Measurements from ENCODE around the gene MADD. TPM values are rescaled to one million over a fixed set of nuclear protein-coding genes. Genes with fewer than 3 reads are reported as not detected.

MADD gene
- total and polyA plus RNA-seq, 10 of the 15 experiments (the other 5 are each of a cell fraction or from before 2014, with no cell fraction given): 0.47 to 35.4 (median 17.6) TPM

GRCh38 chr11:47332303-47332711 is 62.4 kb downstream of the MADD start (continued):
- TF ChIP-seq PRDM15 (CRISPR knock-in tag; IDR thresholded peaks at IDR 0.05) (no peak), ESRRA (IDR thresholded peaks at IDR 0.05; ENCODE audit: low read length) (no peak), CBFB (IDR thresholded peaks at IDR 0.05; ENCODE audit: low read depth) (no peak), SREBF1 (IDR thresholded peaks at IDR 0.05; ENCODE audit: low read length) (no peak), RFX5 (IDR thresholded peaks at IDR 0.05; ENCODE audit: low read depth, low read length) (no peak), PAX5 (IDR thresholded peaks at IDR 0.05; ENCODE audit: borderline replicate concordance, low read depth, low read length) (no peak), NFXL1 (IDR thresholded peaks at IDR 0.05; ENCODE audit: borderline replicate concordance) (no peak), HDGF (IDR thresholded peaks at IDR 0.05) (no peak), WRNIP1 (IDR thresholded peaks at IDR 0.05; ENCODE audit: borderline replicate concordance, low read depth, low read length) (no peak)

- Histone ChIP-seq H3K4me3 (no peak overlapping the region), H3K27ac (ENCODE audit: control insufficient read depth, insufficient read depth) (no peak overlapping the region), H3K9me3 (replicated peaks; ENCODE audit: control insufficient read depth, insufficient read depth, low read length) (no peaks in the 10 kb centered on the region), H3K9ac (ENCODE audit: control insufficient read depth, insufficient read depth, low read length) (no peak overlapping the region), H3K36me3 (ENCODE audit: control insufficient read depth in 2 of 2, insufficient read depth in 2 of 2, low read length in 1 of 2) (peaks cover 2 to 8% of the 10 kb centered on the region in 2 experiments), H3K4me1 (ENCODE audit: control insufficient read depth, insufficient read depth, low read length) (peaks cover 10% of the 10 kb centered on the region), H4K20me1 (ENCODE audit: control insufficient read depth, insufficient read depth) (no peaks in the 10 kb centered on the region), H3K27me3 (replicated peaks in 1 of 2; ENCODE audit: control insufficient read depth in 2 of 2, insufficient read depth in 2 of 2, low read length in 1 of 2) (no peaks in the 10 kb centered on the region), H2AFZ (ENCODE audit: control insufficient read depth, low read depth, low read length) (no peak overlapping the region), H3K4me2 (ENCODE audit: control insufficient read depth, insufficient read depth) (no peak overlapping the region), H3K79me2 (ENCODE audit: control insufficient read depth, insufficient read depth, low read length) (no peaks in the 10 kb centered on the region)
- intact Hi-C loops (cut with micrococcal nuclease; ENCODE audit: unreplicated experiment): no loop called here
- FAIRE-seq: no peak
- BruUV-seq (replicated peaks): no TSS peak
- CTCF ChIA-PET: interaction anchor here (1.2 to 2.1 kb wide), 2 partner anchors 11 to 41 kb away, joined by 3 to 8 read pairs; no protein-coding TSS in a partner anchor
- POLR2A ChIA-PET: interaction anchor here (1.0 kb wide), 1 partner anchor 11 kb away, joined by 3 read pairs; no protein-coding TSS in a partner anchor
- in situ Hi-C loops (cut with MboI): no loop called here
- no peak for ATAC-seq
- RAD21 ChIA-PET (ENCODE audit: unreplicated experiment): no interaction called here
- no peak for DNase-seq (ENCODE audit: low read depth, low spot score)
- 86% methylated on average over 19 of the region's 20 CpGs for WGBS (ENCODE audit: insufficient coverage, insufficient replicate concordance, low lambda C conversion rate, missing lambda C conversion rate)
- SMC1A ChIA-PET (ENCODE audit: uncharacterized antibody, unreplicated experiment): interaction anchor here (1.3 kb wide), 1 partner anchor 36 kb away, joined by 3 read pairs; no protein-coding TSS in a partner anchor
- no peak for TF ChIP-seq POLR2AphosphoS2 (IDR thresholded peaks at IDR 0.05; ENCODE audit: low read depth, low read length)
- TF ChIP-seq NR2C1 (IDR thresholded peaks at IDR 0.05): no peak
- TF ChIP-seq HDGF (IDR thresholded peaks at IDR 0.05): no peak
- TF ChIP-seq JUND (IDR thresholded peaks at IDR 0.05; ENCODE audit: low read depth, low read length): no peak
- TF ChIP-seq MTA2 (IDR thresholded peaks at IDR 0.05; ENCODE audit: low read depth): no peak
- no peak for TF ChIP-seq FOXK2 (IDR thresholded peaks at IDR 0.05)
- no peak for TF ChIP-seq IRF4 (IDR thresholded peaks at IDR 0.05; ENCODE audit: low read depth, low read length)
- no peak for TF ChIP-seq BCLAF1 (IDR thresholded peaks at IDR 0.05)
Measured at GRCh38 chr11:47332791-47333525, 63.0 kb downstream of the MADD start.

Data from GM12878 (cell line).